ENCODE data around the gene NRXN3. TPM values are rescaled to one million over a fixed set of nuclear protein-coding genes. Genes with fewer than 3 reads are reported as not detected.

The NRXN3 gene
- total RNA-seq, 1 donor = 2.5 TPM

DNA sequence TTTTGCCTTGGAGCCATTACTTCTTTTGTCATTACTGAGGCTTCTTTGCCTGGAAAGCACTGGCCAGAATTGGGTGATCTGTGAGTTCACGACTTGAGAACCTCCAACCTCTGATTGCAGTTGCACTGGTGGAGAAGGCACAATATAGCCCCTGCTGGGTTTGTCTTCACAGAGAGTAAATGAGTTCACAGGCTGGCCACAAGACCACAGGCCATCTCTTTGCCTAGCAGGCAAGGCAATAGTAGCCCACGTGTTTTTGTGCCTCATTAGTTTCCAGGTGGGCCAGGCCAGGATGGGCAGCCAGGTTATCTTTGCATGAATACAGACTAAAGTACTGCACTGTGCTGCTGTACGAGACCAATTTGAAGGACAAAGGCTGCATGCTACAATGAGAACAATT is 468.8 kb downstream of the NRXN3 start:
- Histone ChIP-seq H3K9me3 (ENCODE audit: low read depth, low read length) (no peaks in the 10 kb centered on the region), H3K36me3 (ENCODE audit: insufficient read depth, low read length) (no peaks in the 10 kb centered on the region), H3K27ac (ENCODE audit: low read depth, low read length) (no peak overlapping the region), H2AFZ (ENCODE audit: low read length) (no peak overlapping the region), H3K4me3 (ENCODE audit: insufficient read depth, low read length) (no peak overlapping the region), H3K4me2 (ENCODE audit: insufficient read depth, low read length) (no peak overlapping the region), H3K27me3 (ENCODE audit: insufficient read depth, low read length) (no peaks in the 10 kb centered on the region), H4K20me1 (ENCODE audit: insufficient read depth, low read length) (no peaks in the 10 kb centered on the region), H3K79me2 (ENCODE audit: insufficient read depth, low read length) (no peaks in the 10 kb centered on the region), H3K4me1 (ENCODE audit: insufficient read depth, low read length) (no peaks in the 10 kb centered on the region)
- no peak for DNase-seq (ENCODE audit: insufficient read length, low spot score, missing footprints)
- TF ChIP-seq, protein P1, sequence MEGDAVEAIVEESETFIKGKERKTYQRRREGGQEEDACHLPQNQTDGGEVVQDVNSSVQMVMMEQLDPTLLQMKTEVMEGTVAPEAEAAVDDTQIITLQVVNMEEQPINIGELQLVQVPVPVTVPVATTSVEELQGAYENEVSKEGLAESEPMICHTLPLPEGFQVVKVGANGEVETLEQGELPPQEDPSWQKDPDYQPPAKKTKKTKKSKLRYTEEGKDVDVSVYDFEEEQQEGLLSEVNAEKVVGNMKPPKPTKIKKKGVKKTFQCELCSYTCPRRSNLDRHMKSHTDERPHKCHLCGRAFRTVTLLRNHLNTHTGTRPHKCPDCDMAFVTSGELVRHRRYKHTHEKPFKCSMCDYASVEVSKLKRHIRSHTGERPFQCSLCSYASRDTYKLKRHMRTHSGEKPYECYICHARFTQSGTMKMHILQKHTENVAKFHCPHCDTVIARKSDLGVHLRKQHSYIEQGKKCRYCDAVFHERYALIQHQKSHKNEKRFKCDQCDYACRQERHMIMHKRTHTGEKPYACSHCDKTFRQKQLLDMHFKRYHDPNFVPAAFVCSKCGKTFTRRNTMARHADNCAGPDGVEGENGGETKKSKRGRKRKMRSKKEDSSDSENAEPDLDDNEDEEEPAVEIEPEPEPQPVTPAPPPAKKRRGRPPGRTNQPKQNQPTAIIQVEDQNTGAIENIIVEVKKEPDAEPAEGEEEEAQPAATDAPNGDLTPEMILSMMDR (IDR thresholded peaks at IDR 0.05; ENCODE audit: extremely low read depth, low read depth, low read length) = no peak

- Histone ChIP-seq H3K4me1 (ENCODE audit: insufficient read depth, low read length) (no peaks in the 10 kb centered on the region), H3K4me2 (ENCODE audit: insufficient read depth, low read length) (no peak overlapping the region), H4K20me1 (ENCODE audit: insufficient read depth, low read length) (no peaks in the 10 kb centered on the region), H3K27me3 (ENCODE audit: insufficient read depth, low read length) (no peaks in the 10 kb centered on the region), H3K9me3 (ENCODE audit: low read depth, low read length) (no peaks in the 10 kb centered on the region), H2AFZ (ENCODE audit: low read length) (no peak overlapping the region), H3K36me3 (ENCODE audit: insufficient read depth, low read length) (no peaks in the 10 kb centered on the region), H3K27ac (ENCODE audit: low read depth, low read length) (no peak overlapping the region), H3K4me3 (ENCODE audit: insufficient read depth, low read length) (no peak overlapping the region), H3K79me2 (ENCODE audit: insufficient read depth, low read length) (no peaks in the 10 kb centered on the region)
- TF ChIP-seq, protein P1 (IDR thresholded peaks at IDR 0.05; ENCODE audit: extremely low read depth, low read depth, low read length) = no peak
- peak; percentile 2 for DNase-seq (ENCODE audit: insufficient read length, low spot score, missing footprints)
These were observed 474.8 kb downstream of the NRXN3 start for GRCh38 chr14:78644824-78645559.

- Histone ChIP-seq H4K20me1 (ENCODE audit: insufficient read depth, low read length) (no peaks in the 10 kb centered on the region), H2AFZ (ENCODE audit: low read length) (no peak overlapping the region), H3K4me3 (ENCODE audit: insufficient read depth, low read length) (no peak overlapping the region), H3K9me3 (ENCODE audit: low read depth, low read length) (no peaks in the 10 kb centered on the region), H3K36me3 (ENCODE audit: insufficient read depth, low read length) (no peaks in the 10 kb centered on the region), H3K27ac (ENCODE audit: low read depth, low read length) (no peak overlapping the region), H3K4me1 (ENCODE audit: insufficient read depth, low read length) (no peaks in the 10 kb centered on the region), H3K4me2 (ENCODE audit: insufficient read depth, low read length) (no peak overlapping the region), H3K79me2 (ENCODE audit: insufficient read depth, low read length) (no peaks in the 10 kb centered on the region), H3K27me3 (ENCODE audit: insufficient read depth, low read length) (no peaks in the 10 kb centered on the region)
- TF ChIP-seq, protein P1 (IDR thresholded peaks at IDR 0.05; ENCODE audit: extremely low read depth, low read depth, low read length) = no peak
- no peak for DNase-seq (ENCODE audit: insufficient read length, low spot score, missing footprints)
These were observed 482.6 kb downstream of the NRXN3 start for GRCh38 chr14:78652727-78653126.

GRCh38 chr14:78653173-78653572 is 483.0 kb downstream of the NRXN3 start:
- H3K27me3 ChIP-seq (ENCODE audit: insufficient read depth, low read length) = no peaks in the 10 kb centered on the region
- no peak for DNase-seq (ENCODE audit: insufficient read length, low spot score, missing footprints)
- no peaks in the 10 kb centered on the region for H3K36me3 ChIP-seq (ENCODE audit: insufficient read depth, low read length)
- H2AFZ ChIP-seq (ENCODE audit: low read length) = no peak overlapping the region
- TF ChIP-seq, protein P1 (IDR thresholded peaks at IDR 0.05; ENCODE audit: extremely low read depth, low read depth, low read length) = no peak
- H3K4me1 ChIP-seq (ENCODE audit: insufficient read depth, low read length) = no peaks in the 10 kb centered on the region
- no peaks in the 10 kb centered on the region for H4K20me1 ChIP-seq (ENCODE audit: insufficient read depth, low read length)
- H3K4me3 ChIP-seq (ENCODE audit: insufficient read depth, low read length) = no peak overlapping the region
- H3K79me2 ChIP-seq (ENCODE audit: insufficient read depth, low read length) = no peaks in the 10 kb centered on the region
- no peak overlapping the region for H3K4me2 ChIP-seq (ENCODE audit: insufficient read depth, low read length)
- H3K9me3 ChIP-seq (ENCODE audit: low read depth, low read length) = no peaks in the 10 kb centered on the region
- no peak overlapping the region for H3K27ac ChIP-seq (ENCODE audit: low read depth, low read length)

Measured in osteoblast (primary cell).